AG10803 (cell line): ENCODE measurements around the gene GSTK1.
"Not testable (repeated sequence)": the region's sequence is repeated elsewhere in the genome, so short reads cannot be mapped to it uniquely, and the experiment has no call there.

Experiments used
- DNase-seq: peaks from one replicate; pipeline ENCODE4 v3.0.0; 2010; ENCODE audit warnings: low read depth
- H3K4me3 ChIP-seq: 2 replicates; pipeline ENCODE4 v1.5.1; 2011; ENCODE audit warnings: mild to moderate bottlenecking, low read length, control low read depth
- CTCF ChIP-seq: conservative IDR thresholded peaks from 2 replicates; pipeline ENCODE4 v1.5.1; 2011; ENCODE audit warnings: mild to moderate bottlenecking, low read length, control low read depth, inconsistent platforms

Gene GSTK1

DNA sequence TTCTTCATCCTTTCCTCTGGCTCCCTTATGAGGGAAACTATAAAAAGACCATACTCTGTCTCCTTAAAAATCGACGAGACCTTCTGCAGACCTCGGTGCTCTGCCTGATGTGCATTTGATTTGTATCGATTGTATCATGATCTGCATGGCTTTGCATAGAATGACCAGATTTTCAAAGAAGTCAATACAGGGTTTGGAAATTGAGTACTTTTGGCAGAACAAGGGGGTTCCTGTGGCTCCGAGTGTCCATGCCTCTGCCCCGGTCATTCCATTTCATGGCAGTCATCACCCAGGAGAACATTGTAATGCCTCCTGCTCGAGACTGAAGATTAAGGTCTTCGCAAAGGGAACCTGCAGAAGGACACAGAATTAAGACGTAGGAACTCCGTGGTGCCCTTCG, 25.6 kb downstream of the GSTK1 start:
- peak; percentile 34 for DNase-seq
- H3K4me3 ChIP-seq, result peak overlapping the region; percentile 88
- TF ChIP-seq CTCF, result no peak

DNA sequence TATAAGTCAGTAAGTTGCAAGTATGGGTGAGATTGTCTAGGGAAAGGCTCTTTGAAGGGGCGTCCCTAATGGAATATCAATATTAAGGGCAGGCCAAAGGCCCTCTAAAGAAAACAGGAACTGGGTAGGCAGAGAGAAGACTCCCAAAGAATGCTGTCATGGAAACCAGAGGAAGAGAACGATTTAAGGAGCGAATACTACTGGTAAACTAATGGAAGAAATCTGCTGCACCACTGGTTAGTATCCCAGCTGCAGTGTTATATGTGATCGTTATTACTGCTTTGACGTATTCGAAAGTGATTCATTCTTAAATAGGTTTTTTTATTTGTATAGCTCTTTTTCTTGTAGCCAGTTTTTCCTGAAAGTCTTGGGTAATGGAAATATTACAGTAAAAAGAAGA, 26.2 kb downstream of the GSTK1 start:
- TF ChIP-seq CTCF, result no peak
- DNase-seq, result peak; percentile 4
- peak overlapping the region; percentile 88 for H3K4me3 ChIP-seq

DNA sequence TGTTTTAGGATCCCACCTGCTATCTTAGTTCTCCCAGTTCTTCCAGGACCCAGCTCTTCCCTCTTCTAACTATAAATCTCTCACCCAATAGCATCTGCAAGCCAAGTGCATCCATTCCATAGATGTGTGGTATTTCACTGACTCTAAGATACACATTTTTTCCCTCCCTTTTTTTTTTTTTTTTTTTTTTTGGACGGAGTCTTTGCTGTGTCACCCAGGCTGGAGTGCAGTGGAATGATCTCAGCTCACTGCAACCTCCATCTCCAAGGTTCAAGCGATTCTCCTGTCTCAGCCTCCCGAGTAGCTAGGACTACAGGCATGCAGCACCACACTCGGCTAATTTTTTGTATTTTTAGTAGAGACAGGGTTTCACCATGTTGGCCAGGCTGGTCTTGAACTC, 26.6 kb downstream of the GSTK1 start:
- peak overlapping the region; percentile 88; the same call in 1 of the 2 replicates for H3K4me3 ChIP-seq
- not testable (repeated sequence) for DNase-seq

DNA sequence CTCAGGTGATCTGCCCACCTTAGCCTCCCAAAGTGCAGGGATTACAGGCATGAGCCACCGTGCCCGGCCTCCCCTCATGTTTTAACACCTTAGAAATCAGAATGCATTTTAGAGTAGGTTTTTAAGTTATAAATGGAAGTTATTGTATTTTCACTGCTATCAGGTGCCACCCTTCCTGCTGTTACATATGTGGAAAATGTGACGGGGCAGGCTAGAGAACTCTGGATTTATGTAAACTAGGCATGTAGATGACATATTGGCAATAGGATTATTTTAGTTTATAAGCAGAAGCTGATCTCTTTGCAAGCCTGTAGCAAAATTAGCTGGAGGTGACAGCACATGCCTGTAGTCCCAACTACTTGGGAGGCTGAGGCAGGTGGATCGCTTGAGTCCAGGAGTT, 27.1 kb downstream of the GSTK1 start:
- H3K4me3 ChIP-seq, result no peak overlapping the region
- no peak for TF ChIP-seq CTCF

GRCh38 chr7:143292876-143293275, 29.6 kb downstream of the GSTK1 start:
- no peak overlapping the region for H3K4me3 ChIP-seq
- DNase-seq, result no peak

More for the DNA sequence above, 27.1 kb downstream of the GSTK1 start:
- no peak for DNase-seq

GRCh38 chr7:143295870-143296269, 32.6 kb downstream of the GSTK1 start:
- H3K4me3 ChIP-seq, result no peak overlapping the region
- no peak for DNase-seq
- no peak for TF ChIP-seq CTCF

More at GRCh38 chr7:143292876-143293275, 29.6 kb downstream of the GSTK1 start:
- TF ChIP-seq CTCF, result no peak

DNA sequence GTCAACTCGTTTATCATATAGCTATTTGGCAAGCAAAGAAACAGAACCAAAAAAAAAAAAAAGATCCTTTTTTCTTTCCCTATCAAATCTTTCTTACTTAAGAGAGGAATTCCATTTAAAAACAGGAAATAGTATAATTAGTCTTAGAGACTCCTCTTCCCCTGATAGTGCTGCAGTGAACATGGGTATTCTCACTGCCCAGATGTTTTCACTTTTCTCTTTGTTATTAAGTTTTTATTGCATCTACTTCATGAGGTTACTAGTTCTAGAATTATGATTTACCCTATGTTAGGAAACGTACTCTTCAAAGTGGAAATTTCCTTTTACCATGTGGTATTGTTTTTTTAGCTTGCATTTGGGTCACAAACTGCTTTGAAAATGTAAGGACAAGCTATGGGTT, 33.4 kb downstream of the GSTK1 start:
- no peak overlapping the region for H3K4me3 ChIP-seq
- no peak for TF ChIP-seq CTCF
- DNase-seq, result no peak

GRCh38 chr7:143299346-143299745, 36.1 kb downstream of the GSTK1 start:
- no peak overlapping the region for H3K4me3 ChIP-seq
- no peak for TF ChIP-seq CTCF
- DNase-seq, result peak; percentile 22
